Measurements from ENCODE around the gene NTM. TPM values are rescaled to one million over a fixed set of nuclear protein-coding genes. Genes with fewer than 3 reads are reported as not detected.

NTM gene
- total RNA-seq, 1 donor: 52.2 TPM

- no peak for TF ChIP-seq CTCF (IDR thresholded peaks at IDR 0.05; ENCODE audit: insufficient read depth, low read length)
- no peak overlapping the region for H3K4me3 ChIP-seq (ENCODE audit: low read depth, low read length)
- no peak for DNase-seq (ENCODE audit: low read depth)
These were observed 447.3 kb downstream of the NTM start for GRCh38 chr11:131817687-131818188.

- no peak for DNase-seq (ENCODE audit: low read depth)
- TF ChIP-seq CTCF (IDR thresholded peaks at IDR 0.05; ENCODE audit: insufficient read depth, low read length): no peak
- H3K4me3 ChIP-seq (ENCODE audit: low read depth, low read length): no peak overlapping the region
These were observed 449.4 kb downstream of the NTM start for GRCh38 chr11:131819865-131820264.

- H3K4me3 ChIP-seq (ENCODE audit: low read depth, low read length): no peak overlapping the region
- DNase-seq (ENCODE audit: low read depth): peak; percentile 6
- TF ChIP-seq CTCF (IDR thresholded peaks at IDR 0.05; ENCODE audit: insufficient read depth, low read length): no peak
These were observed 452.1 kb downstream of the NTM start for GRCh38 chr11:131822506-131822905.

- no peak for TF ChIP-seq CTCF (IDR thresholded peaks at IDR 0.05; ENCODE audit: insufficient read depth, low read length)
- no peak overlapping the region for H3K4me3 ChIP-seq (ENCODE audit: low read depth, low read length)
- DNase-seq (ENCODE audit: low read depth): no peak
These were observed 453.4 kb downstream of the NTM start for GRCh38 chr11:131823772-131824171.

- DNase-seq (ENCODE audit: low read depth): peak; percentile 61
- no peak for TF ChIP-seq CTCF (IDR thresholded peaks at IDR 0.05; ENCODE audit: insufficient read depth, low read length)
- no peak overlapping the region for H3K4me3 ChIP-seq (ENCODE audit: low read depth, low read length)
These were observed 454.4 kb downstream of the NTM start for GRCh38 chr11:131824771-131825170.

GRCh38 chr11:131827430-131827829 is 457.0 kb downstream of the NTM start:
- TF ChIP-seq CTCF (IDR thresholded peaks at IDR 0.05; ENCODE audit: insufficient read depth, low read length): no peak
- no peak overlapping the region for H3K4me3 ChIP-seq (ENCODE audit: low read depth, low read length)
- DNase-seq (ENCODE audit: low read depth): no peak

GRCh38 chr11:131829725-131830124 is 459.3 kb downstream of the NTM start:
- H3K4me3 ChIP-seq (ENCODE audit: low read depth, low read length): no peak overlapping the region
- no peak for TF ChIP-seq CTCF (IDR thresholded peaks at IDR 0.05; ENCODE audit: insufficient read depth, low read length)
- DNase-seq (ENCODE audit: low read depth): no peak

All from fibroblast of the aortic adventitia (primary cell).